IMR-90 (cell line): ENCODE data around the gene SNED1.

Experiments
- CEBPB ChIP-seq: IDR thresholded peaks from 2 replicates; pipeline ENCODE4 v1.6.1; 2012; ENCODE audit warnings: low read depth, low read length, improper control_type of control experiment
- CTCF ChIP-seq: conservative IDR thresholded peaks from 2 replicates; pipeline ENCODE4 v1.5.1; 2012; ENCODE audit warnings: mild to moderate bottlenecking, low read depth, low read length, improper control_type of control experiment
- ELK1 ChIP-seq: fragments of 150-350 bp; IDR thresholded peaks from 2 replicates; pipeline ENCODE4 v1.6.1; 2016; ENCODE audit warnings: low read depth, mild to moderate bottlenecking, low read length, moderate library complexity, borderline replicate concordance
- FOS ChIP-seq: fragments of 150-350 bp; IDR thresholded peaks from 2 replicates; pipeline ENCODE4 v1.6.1; 2016; ENCODE audit warnings: low read depth, low read length
- MAFK ChIP-seq: IDR thresholded peaks from 2 replicates; pipeline ENCODE4 v1.6.1; 2012; ENCODE audit warnings: low read depth, low read length, improper control_type of control experiment
- NFE2L2 ChIP-seq: fragments of 150-350 bp; IDR thresholded peaks from 2 replicates; pipeline ENCODE4 v1.6.1; 2016; ENCODE audit warnings: low read depth, mild to moderate bottlenecking, low read length
- POLR2A ChIP-seq: IDR thresholded peaks from 2 replicates; pipeline ENCODE4 v1.6.1; 2012; ENCODE audit warnings: mild to moderate bottlenecking, low read depth, low read length
- RAD21 ChIP-seq: IDR thresholded peaks from 2 replicates; pipeline ENCODE4 v1.6.1; 2012; ENCODE audit warnings: low read length, improper control_type of control experiment
- RCOR1 ChIP-seq: IDR thresholded peaks from 2 replicates; pipeline ENCODE4 v1.6.1; 2012; ENCODE audit warnings: mild to moderate bottlenecking, low read length, improper control_type of control experiment; ENCODE audit not compliant: insufficient replicate concordance
- RFX5 ChIP-seq: IDR thresholded peaks from 2 replicates; pipeline ENCODE4 v1.8.0; 2012; ENCODE audit warnings: low read depth, mild to moderate bottlenecking, low read length, moderate library complexity
- SMC3 ChIP-seq: fragments of 150-350 bp; IDR thresholded peaks from 2 replicates; pipeline ENCODE4 v1.6.1; 2016; ENCODE audit warnings: low read depth, mild to moderate bottlenecking, antibody characterized with exemption, low read length, moderate library complexity
- USF2 ChIP-seq: fragments of 150-350 bp; IDR thresholded peaks from 2 replicates; pipeline ENCODE4 v1.6.1; 2017; ENCODE audit warnings: mild to moderate bottlenecking, antibody characterized with exemption, low read length, low read depth

GRCh38 chr2:241141214-241141770, 142.9 kb downstream of the SNED1 start:
- TF ChIP-seq RFX5 (no peak), POLR2A (no peak), SMC3 (no peak), CTCF (no peak), NFE2L2 (no peak), RAD21 (no peak), USF2 (no peak), CEBPB (no peak), RCOR1 (no peak), FOS (no peak), ELK1 (no peak), MAFK (no peak)
